Endothelial cell (in vitro differentiated cells): ENCODE data around the gene C9orf152. TPM values are rescaled to one million over a fixed set of nuclear protein-coding genes. Genes with fewer than 3 reads are reported as not detected.

ENCODE experiments used
- DNase-seq: peaks from one replicate; pipeline ENCODE4 v3.0.0; 2021; ENCODE audit warnings: low spot score
- H3K27ac Mint-ChIP-seq: one replicate; pipeline ENCODE4 v1.8.0; 2021; ENCODE audit warnings: mixed read lengths, inconsistent platforms; ENCODE audit not compliant: unreplicated experiment
- H3K27me3 Mint-ChIP-seq: one replicate; pipeline ENCODE4 v1.8.0; 2021; ENCODE audit warnings: mild to moderate bottlenecking, moderate library complexity, mixed read lengths, inconsistent platforms; ENCODE audit not compliant: unreplicated experiment
- H3K36me3 Mint-ChIP-seq: one replicate; pipeline ENCODE4 v1.8.0; 2021; ENCODE audit warnings: mild to moderate bottlenecking, low read depth, mixed read lengths, inconsistent platforms; ENCODE audit not compliant: unreplicated experiment
- H3K4me1 Mint-ChIP-seq: one replicate; pipeline ENCODE4 v1.8.0; 2021; ENCODE audit warnings: mild to moderate bottlenecking, mixed read lengths, inconsistent platforms; ENCODE audit not compliant: unreplicated experiment
- H3K4me3 Mint-ChIP-seq: one replicate; pipeline ENCODE4 v1.8.0; 2021; ENCODE audit warnings: mild to moderate bottlenecking, mixed read lengths, inconsistent platforms; ENCODE audit not compliant: unreplicated experiment
- H3K9me3 Mint-ChIP-seq: one replicate; pipeline ENCODE4 v1.8.0; 2021; ENCODE audit warnings: mixed read lengths, inconsistent platforms; ENCODE audit not compliant: unreplicated experiment
- total RNA-seq: library from RNA; stranded (reverse); fragmentation: NEBNext Ultra II Directional; extraction: Animal tissue kit (Norgen Biotek cat#: 25700); gene quantifications from one replicate; pipeline ENCODE4 v1.2.1, GENCODE V29; 2021; ENCODE audit not compliant: unreplicated experiment
- TF ChIP-seq, protein P1 (sequence below): fragments of 200-600 bp; sonication (generic); IDR thresholded peaks from one replicate; pipeline ENCODE4 v1.5.0; 2021; ENCODE audit warnings: antibody characterized with exemption; ENCODE audit not compliant: unreplicated experiment

C9orf152 gene
- total RNA-seq, 1 donor from 2014 or later = not detected

DNA sequence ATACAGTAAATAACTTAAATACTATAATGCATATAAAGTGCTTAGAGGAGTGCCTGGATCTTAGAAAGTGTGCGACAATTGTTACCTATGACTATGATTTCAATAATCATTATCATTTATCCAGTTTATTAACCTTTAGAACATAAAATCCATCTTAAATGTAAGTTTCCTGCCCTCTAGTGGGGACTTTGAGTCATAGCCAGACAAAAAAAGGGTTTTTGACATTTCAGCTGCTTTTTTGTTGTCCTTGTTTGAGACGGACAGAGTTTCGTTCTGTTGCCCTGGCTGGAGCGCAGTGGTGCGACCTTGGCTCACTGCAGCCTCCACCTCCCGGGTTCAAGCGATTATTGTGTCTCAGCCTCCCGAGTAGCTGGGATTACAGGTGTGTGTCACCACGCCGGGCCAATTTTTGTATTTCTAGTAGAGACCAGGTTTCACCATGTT, 9.7 kb upstream of the C9orf152 start:
- no peak overlapping the region for H3K27ac Mint-ChIP-seq
- TF ChIP-seq, protein P1, sequence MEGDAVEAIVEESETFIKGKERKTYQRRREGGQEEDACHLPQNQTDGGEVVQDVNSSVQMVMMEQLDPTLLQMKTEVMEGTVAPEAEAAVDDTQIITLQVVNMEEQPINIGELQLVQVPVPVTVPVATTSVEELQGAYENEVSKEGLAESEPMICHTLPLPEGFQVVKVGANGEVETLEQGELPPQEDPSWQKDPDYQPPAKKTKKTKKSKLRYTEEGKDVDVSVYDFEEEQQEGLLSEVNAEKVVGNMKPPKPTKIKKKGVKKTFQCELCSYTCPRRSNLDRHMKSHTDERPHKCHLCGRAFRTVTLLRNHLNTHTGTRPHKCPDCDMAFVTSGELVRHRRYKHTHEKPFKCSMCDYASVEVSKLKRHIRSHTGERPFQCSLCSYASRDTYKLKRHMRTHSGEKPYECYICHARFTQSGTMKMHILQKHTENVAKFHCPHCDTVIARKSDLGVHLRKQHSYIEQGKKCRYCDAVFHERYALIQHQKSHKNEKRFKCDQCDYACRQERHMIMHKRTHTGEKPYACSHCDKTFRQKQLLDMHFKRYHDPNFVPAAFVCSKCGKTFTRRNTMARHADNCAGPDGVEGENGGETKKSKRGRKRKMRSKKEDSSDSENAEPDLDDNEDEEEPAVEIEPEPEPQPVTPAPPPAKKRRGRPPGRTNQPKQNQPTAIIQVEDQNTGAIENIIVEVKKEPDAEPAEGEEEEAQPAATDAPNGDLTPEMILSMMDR = peak; percentile 95
- H3K4me3 Mint-ChIP-seq = no peak overlapping the region
- peaks cover 2% of the 10 kb centered on the region for H3K27me3 Mint-ChIP-seq
- no peaks in the 10 kb centered on the region for H3K36me3 Mint-ChIP-seq
- no peak for DNase-seq
- H3K4me1 Mint-ChIP-seq = peaks cover 2% of the 10 kb centered on the region
- no peaks in the 10 kb centered on the region for H3K9me3 Mint-ChIP-seq

DNA sequence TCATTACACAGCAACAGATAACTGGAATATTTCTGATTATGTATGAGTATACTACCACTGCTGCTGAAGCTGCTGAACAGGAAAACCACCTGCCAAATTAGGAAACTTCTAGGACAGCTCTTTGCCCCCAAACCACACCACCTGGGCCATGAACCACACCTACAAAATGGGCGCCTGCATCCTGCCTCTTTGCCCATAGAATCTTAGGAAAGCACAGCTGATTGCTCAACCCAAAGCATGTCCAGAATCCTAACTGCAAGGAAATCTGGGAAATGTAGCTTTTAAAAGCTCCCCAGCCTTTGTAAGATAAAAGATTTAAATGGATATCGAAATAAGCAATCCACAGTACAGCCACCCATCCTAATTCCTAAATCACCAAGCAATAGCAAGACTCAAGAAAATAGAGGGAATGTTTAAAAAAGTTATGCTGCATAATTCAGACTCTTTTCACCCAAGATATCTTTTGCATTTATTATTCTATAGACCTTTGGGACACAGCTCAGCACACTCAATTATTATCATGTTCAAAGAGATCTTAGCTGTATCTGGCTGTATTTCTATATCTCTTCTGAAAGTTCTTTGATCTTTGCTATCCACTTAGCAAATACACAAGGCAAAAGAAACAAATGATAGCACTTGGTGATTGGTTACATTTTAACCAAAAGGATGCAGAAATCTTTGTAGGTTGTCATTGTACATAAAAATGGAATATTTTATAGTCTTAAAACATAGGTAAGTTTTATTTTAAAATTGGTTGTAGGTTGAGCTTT, 6.8 kb upstream of the C9orf152 start:
- Mint-ChIP-seq H3K36me3 (peaks cover 4% of the 10 kb centered on the region), H3K9me3 (no peaks in the 10 kb centered on the region), H3K4me3 (no peak overlapping the region), H3K27ac (no peak overlapping the region), H3K27me3 (no peaks in the 10 kb centered on the region), H3K4me1 (peaks cover 2% of the 10 kb centered on the region)
- TF ChIP-seq, protein P1 = no peak
- no peak for DNase-seq

DNA sequence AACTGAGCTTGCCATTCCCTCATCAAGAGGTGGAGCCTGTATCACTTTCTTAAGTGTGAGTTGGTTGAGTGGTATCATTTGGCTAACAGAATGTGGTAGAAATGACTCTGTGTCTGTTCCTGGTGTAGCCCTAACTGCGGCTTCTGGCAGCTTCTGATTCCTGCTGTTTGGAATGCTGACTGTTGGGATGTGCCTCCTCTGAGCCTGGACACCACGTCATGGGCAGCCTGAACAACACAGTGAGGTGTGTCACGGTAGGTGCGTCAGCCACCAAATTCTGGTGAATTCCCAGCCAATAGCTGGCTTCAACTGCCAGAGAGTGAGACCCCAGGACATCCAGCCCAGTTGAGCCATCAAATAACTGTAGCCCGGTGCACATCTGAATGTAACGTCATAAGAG, 6.1 kb upstream of the C9orf152 start:
- Mint-ChIP-seq H3K9me3 (no peaks in the 10 kb centered on the region), H3K36me3 (peaks cover 4% of the 10 kb centered on the region), H3K27me3 (no peaks in the 10 kb centered on the region), H3K27ac (no peak overlapping the region), H3K4me3 (no peak overlapping the region), H3K4me1 (peaks cover 2% of the 10 kb centered on the region)
- DNase-seq = no peak
- TF ChIP-seq, protein P1 = no peak

DNA sequence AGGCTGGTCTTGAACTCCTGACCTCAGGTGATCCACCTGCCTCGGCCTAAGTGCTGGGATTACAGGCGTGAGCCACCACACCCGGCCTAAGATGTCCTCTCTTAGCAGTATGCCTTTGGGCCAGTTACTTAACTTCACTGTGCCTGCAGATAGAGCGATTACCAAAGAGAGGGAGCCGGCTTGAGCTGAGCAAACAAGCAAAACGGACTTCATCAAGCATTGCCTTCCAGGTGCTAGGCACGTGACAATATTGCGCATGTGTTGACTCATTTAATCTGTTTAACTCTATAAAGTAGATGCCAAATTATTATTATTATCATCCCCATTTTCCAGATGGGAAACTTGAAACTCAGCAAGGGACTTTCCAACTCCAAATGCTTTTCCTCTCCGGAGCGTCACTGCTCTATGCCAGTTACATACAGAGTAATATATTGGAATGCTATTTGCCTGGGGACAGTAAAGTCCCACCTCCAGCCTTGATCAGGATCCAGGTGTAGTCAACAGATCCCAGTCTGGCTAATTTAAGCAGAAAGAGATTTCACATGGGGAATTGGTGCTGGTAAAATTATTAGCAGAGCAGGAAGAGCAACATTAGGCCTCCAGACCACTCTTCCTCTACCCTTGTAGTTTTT, 5.6 kb upstream of the C9orf152 start:
- H3K27me3 Mint-ChIP-seq = no peaks in the 10 kb centered on the region
- TF ChIP-seq, protein P1 = no peak
- H3K27ac Mint-ChIP-seq = no peak overlapping the region
- H3K9me3 Mint-ChIP-seq = no peaks in the 10 kb centered on the region
- H3K4me3 Mint-ChIP-seq = no peak overlapping the region
- peaks cover 2% of the 10 kb centered on the region for H3K4me1 Mint-ChIP-seq
- peaks cover 4% of the 10 kb centered on the region for H3K36me3 Mint-ChIP-seq
- DNase-seq = no peak

DNA sequence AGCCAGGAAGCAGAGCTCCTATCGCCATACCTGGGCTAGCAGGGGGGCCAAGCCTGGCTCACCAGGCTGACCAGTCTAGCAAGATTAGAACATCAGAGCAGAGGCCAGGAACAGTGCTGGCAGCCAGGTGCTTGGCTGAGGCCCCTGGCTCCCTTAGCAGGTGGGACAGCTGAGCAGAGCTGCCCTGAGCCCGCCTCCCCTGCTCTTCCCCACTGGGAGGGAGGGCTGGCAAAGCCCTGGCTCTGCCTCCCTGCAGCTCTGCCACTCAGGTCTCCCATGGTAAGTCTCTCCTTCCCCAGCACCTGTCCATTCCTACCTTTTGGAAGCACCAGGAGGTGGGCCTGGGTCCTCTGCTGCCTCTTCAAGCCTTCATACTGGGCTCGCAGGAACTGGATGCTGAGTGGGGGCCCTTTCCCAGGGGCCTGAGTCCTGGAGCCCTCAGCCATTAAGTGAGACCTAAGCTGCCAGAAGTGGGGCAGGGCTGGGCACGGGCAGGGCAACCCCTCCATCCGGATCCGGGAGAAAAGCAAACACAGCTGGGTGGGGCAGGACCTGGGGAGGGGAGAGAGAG, 803 bp downstream of the C9orf152 start:
- DNase-seq = no peak
- Mint-ChIP-seq H3K4me1 (no peaks in the 10 kb centered on the region), H3K27ac (no peak overlapping the region), H3K27me3 (peaks cover 6% of the 10 kb centered on the region), H3K36me3 (peaks cover 4% of the 10 kb centered on the region), H3K4me3 (no peak overlapping the region), H3K9me3 (no peaks in the 10 kb centered on the region)
- TF ChIP-seq, protein P1 = no peak
